HepG2 (cell line): ENCODE data around the gene NXPE3. TPM values are rescaled to one million over a fixed set of nuclear protein-coding genes. Genes with fewer than 3 reads are reported as not detected.

ENCODE experiments used
- ATAC-seq: fragments of 200-7000 bp; cut with Tn5 transposase; 3 replicates; pipeline ENCODE4 v1.9.1; 2020; ENCODE audit warnings: mild to moderate bottlenecking, moderate library complexity
- BruUV-seq: library from RNA; stranded (reverse); fragments of 400-500 nt; replicated peaks from 2 replicates; lab custom pipeline; 2021; lab: Mats Ljungman, UMichigan
- CTCF ChIA-PET: fragments of 300-600 bp; formaldehyde crosslinking; extraction: SDS; loops from one replicate; lab custom pipeline; 2021; ENCODE audit warnings: low total read pairs, inconsistent platforms, low intra/inter-chr PET ratio; lab: Yijun Ruan, JAX
- POLR2A ChIA-PET: fragments of 350-600 bp; sonication (Branson Sonifier 250); formaldehyde crosslinking; loops from one replicate; lab custom pipeline; 2020; ENCODE audit warnings: antibody characterized with exemption, inconsistent platforms; lab: Yijun Ruan, JAX
- DNase-seq: peaks from one replicate; pipeline ENCODE4 v3.0.0-alpha.2; 2015; ENCODE audit warnings: low spot score
- FAIRE-seq: peaks from 3 replicates; lab custom pipeline; 2011; peaks lifted over from hg19 to GRCh38; lab: Jason Lieb, UNC
- H2AFZ ChIP-seq: one replicate; pipeline ENCODE4 v1.6.1; 2011; ENCODE audit warnings: low read length, inconsistent platforms
- H3K27ac ChIP-seq: fragments of 300-600 bp; 3 replicates; pipeline ENCODE4 v1.8.0; 2011; ENCODE audit warnings: mixed run types, mild to moderate bottlenecking, mixed read lengths, low read length, inconsistent platforms; ENCODE audit not compliant: insufficient read depth; ENCODE audit errors: extremely low read length
- H3K27me3 ChIP-seq, 2 experiments: fragments of 200-600 bp in 1 of 2; 2 replicates in 1 of 2; 3 replicates in 1 of 2; pipeline versions ENCODE4 v1.6.0 to v1.8.0; 2011; ENCODE audit warnings: low read length in 2 of 2, mild to moderate bottlenecking in 2 of 2, moderate library complexity in 2 of 2, inconsistent platforms in 1 of 2; ENCODE audit not compliant: insufficient read depth in 2 of 2, control insufficient read depth in 1 of 2
- H3K36me3 ChIP-seq, 2 experiments: fragments of 200-600 bp in 1 of 2; replicated peaks in 1 of 2; 2 replicates in 1 of 2; 3 replicates in 1 of 2; pipeline versions ENCODE4 v1.5.1 to v1.8.0; 2011; ENCODE audit warnings: low read length in 2 of 2, inconsistent platforms in 1 of 2; ENCODE audit not compliant: insufficient read depth in 2 of 2, control insufficient read depth in 1 of 2
- H3K4me1 ChIP-seq: 2 replicates; pipeline ENCODE4 v1.5.1; 2012; ENCODE audit warnings: low read length, inconsistent platforms; ENCODE audit not compliant: insufficient read depth
- H3K4me2 ChIP-seq: 2 replicates; pipeline ENCODE4 v1.6.0; 2011; ENCODE audit warnings: low read depth, low read length, inconsistent platforms
- H3K4me3 ChIP-seq, 3 experiments: fragments of 200-600 bp in 1 of 3; sonication (generic), shearing (Covaris generic) in 1 of 3; replicated peaks in 1 of 3; 2 replicates each; pipeline ENCODE4 v1.5.1; 2011 to 2016; ENCODE audit warnings: low read length in 3 of 3, inconsistent platforms in 2 of 3, low read depth in 2 of 3, mild to moderate bottlenecking in 2 of 3, control low read depth in 1 of 3, mixed read lengths in 1 of 3; ENCODE audit not compliant: insufficient read depth in 1 of 3
- H3K79me2 ChIP-seq: one replicate; pipeline ENCODE4 v1.6.1; 2011; ENCODE audit warnings: low read length, inconsistent platforms; ENCODE audit not compliant: insufficient read depth
- H3K9ac ChIP-seq: 2 replicates; pipeline ENCODE4 v1.6.0; 2011; ENCODE audit warnings: mild to moderate bottlenecking, low read depth, low read length, inconsistent platforms; ENCODE audit not compliant: insufficient read depth
- H3K9me3 ChIP-seq: 2 replicates; pipeline ENCODE4 v1.5.1; 2012; ENCODE audit warnings: mild to moderate bottlenecking, low read length
- H4K20me1 ChIP-seq: 2 replicates; pipeline ENCODE4 v1.6.0; 2011; ENCODE audit warnings: inconsistent platforms, mild to moderate bottlenecking, low read length, moderate library complexity; ENCODE audit not compliant: insufficient read depth
- ARNT ChIP-seq: fragments of 450-650 bp; IDR thresholded peaks from 2 replicates; pipeline ENCODE4 v1.6.1; 2017
- FUBP1 ChIP-seq: sonication (generic); formaldehyde crosslinking; IDR thresholded peaks from 2 replicates; pipeline ENCODE4 v1.5.1; 2020; ENCODE audit warnings: missing genetic modification reagents, mild to moderate bottlenecking, borderline replicate concordance
- MZF1 ChIP-seq: sonication (generic); formaldehyde crosslinking; IDR thresholded peaks from 2 replicates; pipeline ENCODE4 v1.8.1; 2023; ENCODE audit warnings: mild to moderate bottlenecking, missing genetic modification reagents, borderline replicate concordance
- NCOR1 ChIP-seq: fragments of 200-600 bp; sonication (generic); IDR thresholded peaks from 2 replicates; pipeline ENCODE4 v1.7.0; 2017; ENCODE audit warnings: antibody characterized with exemption, low read length, borderline replicate concordance
- ZNF597 ChIP-seq: sonication (generic); formaldehyde crosslinking; IDR thresholded peaks from 2 replicates; pipeline ENCODE4 v1.5.0; 2020; ENCODE audit warnings: missing genetic modification reagents
- ZSCAN25 ChIP-seq: sonication (generic); formaldehyde crosslinking; IDR thresholded peaks from 2 replicates; pipeline ENCODE4 v1.8.0; 2022; ENCODE audit warnings: mild to moderate bottlenecking, missing genetic modification reagents
- WGBS: methylation state at CpG from one replicate; pipeline ENCODE4 v1.1.6; 2017; ENCODE audit warnings: low lambda C conversion rate; 5-methylcytosine and 5-hydroxymethylcytosine counted together
- in situ Hi-C: cut with HindIII; loops from 2 replicates; pipeline ENCODE4 v1.10.0; 2017; ENCODE audit warnings: low pct_unique_long_range_greater_than_20kb; ENCODE audit not compliant: extremely low pct_ligation_motif_present
- intact Hi-C: fragments of 100-400 bp; cut with micrococcal nuclease; formaldehyde crosslinking; loops from one replicate; pipeline ENCODE4 v1.10.0; 2022; ENCODE audit not compliant: unreplicated experiment
- polyA plus RNA-seq, 8 experiments: library from polyadenylated mRNA; depleted of rRNA in 3 of 8; stranded (reverse) in 7 of 8; unstranded in 1 of 8; fragments of >200 nt; fragmentation: Illumina TruSeq in 4 of 8; extraction: Trizol in 4 of 8; gene quantifications; 2 replicates each; pipeline versions ENCODE4 v1.2.1 to v1.2.3, GENCODE V29; 2011 to 2016; ENCODE audit warnings: low read depth in 4 of 8, missing spikeins in 1 of 8, mixed read lengths in 1 of 8; ENCODE audit not compliant: insufficient read depth in 1 of 8
- total RNA-seq, 5 experiments: library from RNA; depleted of rRNA; stranded (reverse); fragments of >200 nt; fragmentation: Illumina TruSeq; extraction: Trizol; gene quantifications; 2 replicates each; pipeline ENCODE4 v1.2.3, GENCODE V29; 2016; ENCODE audit warnings: low read depth in 1 of 5

Gene NXPE3
- total and polyA plus RNA-seq, 2 of the 13 experiments (the other 11 are each of a cell fraction or from before 2014, with no cell fraction given): 3.5 to 4.7 TPM

- CTCF ChIA-PET: no interaction called here
- no peak overlapping the region for H2AFZ ChIP-seq
- no TSS peak for BruUV-seq
- no peaks in the 10 kb centered on the region for H4K20me1 ChIP-seq
- in situ Hi-C loops: no loop called here
- no peak for ATAC-seq
- H3K4me2 ChIP-seq: no peak overlapping the region
- H3K9ac ChIP-seq: no peak overlapping the region
- no peaks in the 10 kb centered on the region for H3K79me2 ChIP-seq
- H3K4me1 ChIP-seq: peaks cover 25% of the 10 kb centered on the region
- TF ChIP-seq ZSCAN25 (CRISPR knock-in tag) (no peak), ZNF597 (CRISPR knock-in tag) (no peak)
- TF ChIP-seq, all 625 proteins: peak for 0
- Histone ChIP-seq H3K36me3 (peaks cover 0 to 3% of the 10 kb centered on the region in 2 experiments; a peak in 1 of 5 replicates), H3K27me3 (no peaks in the 10 kb centered on the region; a peak in 1 of 5 replicates), H3K4me3 (no peak overlapping the region), H3K27ac (no peak overlapping the region), H3K9me3 (no peaks in the 10 kb centered on the region)
- DNase-seq: no peak
- FAIRE-seq: no peak
- intact Hi-C loops: no loop called here
- POLR2A ChIA-PET: no interaction called here
Observed at GRCh38 chr3:101781166-101781565, 2.2 kb downstream of the NXPE3 start.

- no TSS peak for BruUV-seq
- CTCF ChIA-PET: no interaction called here
- Histone ChIP-seq H3K4me2 (no peak overlapping the region), H4K20me1 (no peaks in the 10 kb centered on the region), H2AFZ (no peak overlapping the region), H3K9me3 (no peaks in the 10 kb centered on the region), H3K27ac (no peak overlapping the region), H3K27me3 (no peaks in the 10 kb centered on the region), H3K36me3 (peaks cover 4 to 6% of the 10 kb centered on the region in 2 experiments; a peak in 2 of 5 replicates), H3K9ac (no peak overlapping the region), H3K4me3 (no peak overlapping the region), H3K79me2 (no peaks in the 10 kb centered on the region), H3K4me1 (peaks cover 12% of the 10 kb centered on the region)
- intact Hi-C loops: no loop called here
- TF ChIP-seq NCOR1 (no peak), MZF1 (CRISPR knock-in tag) (no peak), ARNT (no peak), FUBP1 (CRISPR knock-in tag) (no peak)
- over 99% methylated on average over 5 of the region's 5 CpGs for WGBS
- DNase-seq (no peak), FAIRE-seq (no peak), ATAC-seq (no peak)
- in situ Hi-C loops: no loop called here
- POLR2A ChIA-PET: no interaction called here
Observed at GRCh38 chr3:101784855-101785613, 6.0 kb downstream of the NXPE3 start.
